ENCODE results near the gene TNFRSF14. TPM values are rescaled to one million over a fixed set of nuclear protein-coding genes. Genes with fewer than 3 reads are reported as not detected.

TNFRSF14 gene
- total RNA-seq, 1 donor from 2014 or later = 0.61 TPM

GRCh38 chr1:2527556-2527860 is 28.7 kb upstream of the TNFRSF14 start:
- no peak for DNase-seq (ENCODE audit: low read depth, low spot score)
- Mint-ChIP-seq H3K36me3 (ENCODE audit: low read depth) (no peaks in the 10 kb centered on the region), H3K4me1 (peaks cover 30% of the 10 kb centered on the region), H3K27ac (ENCODE audit: unreplicated experiment) (no peak overlapping the region), H3K4me3 (peak overlapping the region; percentile 98), H3K9me3 (no peaks in the 10 kb centered on the region), H3K27me3 (ENCODE audit: low read depth) (peaks cover 43% of the 10 kb centered on the region)
- no peak for TF ChIP-seq CTCF (conservative IDR thresholded peaks at IDR 0.05)

GRCh38 chr1:2528016-2528415 is 28.2 kb upstream of the TNFRSF14 start:
- no peaks in the 10 kb centered on the region for H3K36me3 Mint-ChIP-seq (ENCODE audit: low read depth)
- H3K27me3 Mint-ChIP-seq (ENCODE audit: low read depth) = peaks cover 47% of the 10 kb centered on the region
- H3K4me1 Mint-ChIP-seq = peaks cover 35% of the 10 kb centered on the region
- H3K9me3 Mint-ChIP-seq = no peaks in the 10 kb centered on the region
- DNase-seq (ENCODE audit: low read depth, low spot score) = no peak
- TF ChIP-seq CTCF (conservative IDR thresholded peaks at IDR 0.05) = no peak
- H3K4me3 Mint-ChIP-seq = peak overlapping the region; percentile 98
- no peak overlapping the region for H3K27ac Mint-ChIP-seq (ENCODE audit: unreplicated experiment)

GRCh38 chr1:2528611-2528965 is 27.6 kb upstream of the TNFRSF14 start:
- TF ChIP-seq CTCF (conservative IDR thresholded peaks at IDR 0.05) = no peak
- Mint-ChIP-seq H3K4me1 (peaks cover 40% of the 10 kb centered on the region), H3K36me3 (ENCODE audit: low read depth) (no peaks in the 10 kb centered on the region), H3K4me3 (peak overlapping the region; percentile 98), H3K27ac (ENCODE audit: unreplicated experiment) (no peak overlapping the region), H3K27me3 (ENCODE audit: low read depth) (peaks cover 53% of the 10 kb centered on the region), H3K9me3 (no peaks in the 10 kb centered on the region)
- DNase-seq (ENCODE audit: low read depth, low spot score) = no peak

- TF ChIP-seq CTCF (conservative IDR thresholded peaks at IDR 0.05) = no peak
- no peak overlapping the region for H3K27ac Mint-ChIP-seq (ENCODE audit: unreplicated experiment)
- peaks cover 40% of the 10 kb centered on the region for H3K4me1 Mint-ChIP-seq
- H3K27me3 Mint-ChIP-seq (ENCODE audit: low read depth) = peaks cover 58% of the 10 kb centered on the region
- DNase-seq (ENCODE audit: low read depth, low spot score) = peak; percentile 31
- H3K9me3 Mint-ChIP-seq = no peaks in the 10 kb centered on the region
- no peaks in the 10 kb centered on the region for H3K36me3 Mint-ChIP-seq (ENCODE audit: low read depth)
- H3K4me3 Mint-ChIP-seq = peak overlapping the region; percentile 98
These were observed 27.0 kb upstream of the TNFRSF14 start for GRCh38 chr1:2528966-2529783.

GRCh38 chr1:2529784-2530512 is 26.2 kb upstream of the TNFRSF14 start, which contains the start of gene HES5:
TSS of gene HES5 (minus strand) at chr1:2530263. CDS start at chr1:2530164, 99 bp downstream.
- Mint-ChIP-seq H3K4me3 (peak within 1 kb of the TSS; percentile 98), H3K27ac (ENCODE audit: unreplicated experiment) (no peak within 1 kb of the TSS), H3K4me1 (peaks cover 37% of the 10 kb centered on the region), H3K27me3 (ENCODE audit: low read depth) (peaks cover 61% of the 10 kb centered on the region), H3K9me3 (no peaks in the 10 kb centered on the region), H3K36me3 (ENCODE audit: low read depth) (no peaks in the 10 kb centered on the region)
- no peak for TF ChIP-seq CTCF (conservative IDR thresholded peaks at IDR 0.05)
- peak; percentile 66 for DNase-seq (ENCODE audit: low read depth, low spot score)
